AG04450 (cell line): ENCODE measurements around the gene DCAF8. TPM values are rescaled to one million over a fixed set of nuclear protein-coding genes. Genes with fewer than 3 reads are reported as not detected.

ENCODE experiments used
- CTCF ChIA-PET: fragments of 300-600, 350-600 bp; formaldehyde crosslinking; extraction: SDS; loops from one replicate; lab custom pipeline; 2022; ENCODE audit warnings: antibody characterized with exemption, inconsistent platforms; lab: Charles Lee
- POLR2A ChIA-PET: fragments of 350-600 bp; formaldehyde crosslinking; extraction: SDS; loops from one replicate; lab custom pipeline; 2021; ENCODE audit warnings: antibody characterized with exemption, inconsistent platforms; lab: Yijun Ruan, JAX
- DNase-seq: peaks from one replicate; pipeline ENCODE4 v3.0.0-alpha.2; 2011; ENCODE audit warnings: low read depth, low spot score
- H3K27ac ChIP-seq: one replicate; pipeline ENCODE4 v1.5.1; 2012; ENCODE audit warnings: low read depth, low read length, control low read depth
- H3K27me3 ChIP-seq: one replicate; pipeline ENCODE4 v1.6.0; 2012; ENCODE audit warnings: low read length; ENCODE audit not compliant: control insufficient read depth, insufficient read depth
- H3K4me3 ChIP-seq: 2 replicates; pipeline ENCODE4 v1.5.1; 2011; ENCODE audit warnings: mild to moderate bottlenecking, low read depth, low read length, control low read depth
- H3K9me3 ChIP-seq: 2 replicates; pipeline ENCODE4 v1.5.1; 2012; ENCODE audit warnings: low read length; ENCODE audit not compliant: control insufficient read depth, insufficient read depth
- polyA plus RNA-seq: library from polyadenylated mRNA; depleted of rRNA; stranded (reverse); fragments of >200 nt; gene quantifications from 2 replicates; pipeline ENCODE4 v1.2.3, GENCODE V29; 2011
- TF ChIP-seq, protein P1 (sequence below): IDR thresholded peaks from 2 replicates; pipeline ENCODE4 v1.5.1; 2011; ENCODE audit warnings: low read depth, low read length, control low read depth, inconsistent platforms

The DCAF8 gene
- polyA plus RNA-seq, 1 experiment, result 108 TPM

DNA sequence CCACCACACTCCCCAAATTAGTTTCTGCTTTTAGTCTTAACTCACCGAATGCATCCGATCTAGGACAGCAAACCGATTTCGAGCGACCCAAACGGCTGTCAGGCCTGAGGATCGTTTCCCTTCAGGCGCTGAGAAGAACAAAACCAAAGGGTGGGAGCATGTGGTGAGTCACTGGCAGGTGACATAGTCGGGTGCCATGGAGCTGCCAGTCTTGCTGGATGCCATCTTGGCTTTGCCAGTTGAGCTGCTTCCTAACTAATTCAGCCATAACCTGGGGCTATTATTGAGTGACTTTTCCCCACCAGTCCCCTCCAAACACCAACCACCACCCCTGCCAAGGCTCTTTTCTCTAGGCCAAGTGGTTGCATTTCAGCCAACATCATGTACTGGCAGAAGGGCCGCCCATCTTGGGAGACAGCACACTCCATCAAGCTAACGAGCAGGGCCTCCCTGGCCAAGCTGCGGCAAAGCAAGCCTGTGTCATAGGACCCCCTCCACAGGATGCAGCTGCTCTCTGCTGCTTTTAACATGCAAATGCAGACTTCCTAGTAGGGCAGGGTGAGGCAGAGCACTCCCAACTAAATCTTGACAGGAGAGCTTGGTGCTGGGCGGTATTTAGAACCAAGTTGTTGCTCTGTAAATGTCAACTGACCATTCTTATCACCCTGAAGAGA, 44.9 kb upstream of the DCAF8 start:
- no peaks in the 10 kb centered on the region for H3K9me3 ChIP-seq
- H3K27ac ChIP-seq, result peak overlapping the region; percentile 25
- no peak overlapping the region for H3K4me3 ChIP-seq
- TF ChIP-seq, protein P1, sequence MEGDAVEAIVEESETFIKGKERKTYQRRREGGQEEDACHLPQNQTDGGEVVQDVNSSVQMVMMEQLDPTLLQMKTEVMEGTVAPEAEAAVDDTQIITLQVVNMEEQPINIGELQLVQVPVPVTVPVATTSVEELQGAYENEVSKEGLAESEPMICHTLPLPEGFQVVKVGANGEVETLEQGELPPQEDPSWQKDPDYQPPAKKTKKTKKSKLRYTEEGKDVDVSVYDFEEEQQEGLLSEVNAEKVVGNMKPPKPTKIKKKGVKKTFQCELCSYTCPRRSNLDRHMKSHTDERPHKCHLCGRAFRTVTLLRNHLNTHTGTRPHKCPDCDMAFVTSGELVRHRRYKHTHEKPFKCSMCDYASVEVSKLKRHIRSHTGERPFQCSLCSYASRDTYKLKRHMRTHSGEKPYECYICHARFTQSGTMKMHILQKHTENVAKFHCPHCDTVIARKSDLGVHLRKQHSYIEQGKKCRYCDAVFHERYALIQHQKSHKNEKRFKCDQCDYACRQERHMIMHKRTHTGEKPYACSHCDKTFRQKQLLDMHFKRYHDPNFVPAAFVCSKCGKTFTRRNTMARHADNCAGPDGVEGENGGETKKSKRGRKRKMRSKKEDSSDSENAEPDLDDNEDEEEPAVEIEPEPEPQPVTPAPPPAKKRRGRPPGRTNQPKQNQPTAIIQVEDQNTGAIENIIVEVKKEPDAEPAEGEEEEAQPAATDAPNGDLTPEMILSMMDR, result no peak
- CTCF ChIA-PET, result interaction anchor here (1.5 to 5.8 kb wide), 3 partner anchors 15 to 114 kb away, joined by 4 to 43 read pairs (median 5); no protein-coding TSS in a partner anchor
- DNase-seq, result no peak
- H3K27me3 ChIP-seq, result no peaks in the 10 kb centered on the region
- POLR2A ChIA-PET, result no interaction called here

DNA sequence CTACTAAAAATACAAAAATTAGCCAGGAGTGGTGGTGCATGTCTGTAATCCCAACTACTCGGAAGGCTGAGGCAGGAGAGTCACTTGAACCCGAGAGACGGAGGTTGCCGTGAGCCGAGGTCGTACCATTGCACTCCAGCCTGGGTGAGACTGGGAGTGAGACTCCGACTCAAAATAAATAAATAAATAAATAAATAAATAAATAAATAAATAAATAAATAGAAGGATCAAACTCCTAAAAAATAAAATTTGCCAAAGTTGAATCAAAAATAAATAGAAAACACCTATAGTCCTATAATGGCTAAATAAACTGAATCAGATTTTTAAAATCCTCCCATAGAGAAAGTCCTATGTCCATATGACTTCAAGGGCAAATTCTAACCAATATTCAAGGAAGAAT, 37.8 kb upstream of the DCAF8 start:
- CTCF ChIA-PET, result interaction anchor here (5.1 kb wide), 1 partner anchor 8 kb away, joined by 60 read pairs; no protein-coding TSS in a partner anchor
- POLR2A ChIA-PET, result no interaction called here
- DNase-seq, result no peak
- Histone ChIP-seq H3K27ac (no peak overlapping the region), H3K27me3 (no peaks in the 10 kb centered on the region), H3K9me3 (no peaks in the 10 kb centered on the region), H3K4me3 (no peak overlapping the region)
- TF ChIP-seq, protein P1, result no peak

DNA sequence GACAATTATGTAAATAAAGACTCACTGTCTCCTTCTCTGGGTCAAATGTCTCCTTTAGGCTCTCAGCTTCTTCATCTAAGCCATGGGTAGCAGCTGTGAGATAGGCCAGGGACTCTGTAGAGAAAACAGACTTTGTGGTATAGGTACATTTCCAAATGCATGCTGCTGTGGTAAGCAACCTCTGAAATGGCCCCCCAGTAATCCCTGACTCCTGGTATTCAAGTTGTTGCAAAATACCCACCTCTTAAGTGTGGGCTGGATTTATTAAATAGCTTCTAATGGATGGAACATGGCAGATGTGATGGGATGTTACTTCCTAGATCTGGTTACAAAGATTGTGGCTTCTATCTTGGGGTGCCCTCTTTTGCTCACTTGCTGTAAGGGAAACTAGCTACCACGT, 33.7 kb upstream of the DCAF8 start:
- POLR2A ChIA-PET, result no interaction called here
- DNase-seq, result no peak
- Histone ChIP-seq H3K27me3 (no peaks in the 10 kb centered on the region), H3K9me3 (no peaks in the 10 kb centered on the region), H3K27ac (no peak overlapping the region), H3K4me3 (no peak overlapping the region)
- CTCF ChIA-PET, result interaction anchor here (11.5 kb wide), 1 partner anchor 105 kb away, joined by 175 read pairs; the partner anchor contains the start of gene CASQ1
- TF ChIP-seq, protein P1, result no peak

DNA sequence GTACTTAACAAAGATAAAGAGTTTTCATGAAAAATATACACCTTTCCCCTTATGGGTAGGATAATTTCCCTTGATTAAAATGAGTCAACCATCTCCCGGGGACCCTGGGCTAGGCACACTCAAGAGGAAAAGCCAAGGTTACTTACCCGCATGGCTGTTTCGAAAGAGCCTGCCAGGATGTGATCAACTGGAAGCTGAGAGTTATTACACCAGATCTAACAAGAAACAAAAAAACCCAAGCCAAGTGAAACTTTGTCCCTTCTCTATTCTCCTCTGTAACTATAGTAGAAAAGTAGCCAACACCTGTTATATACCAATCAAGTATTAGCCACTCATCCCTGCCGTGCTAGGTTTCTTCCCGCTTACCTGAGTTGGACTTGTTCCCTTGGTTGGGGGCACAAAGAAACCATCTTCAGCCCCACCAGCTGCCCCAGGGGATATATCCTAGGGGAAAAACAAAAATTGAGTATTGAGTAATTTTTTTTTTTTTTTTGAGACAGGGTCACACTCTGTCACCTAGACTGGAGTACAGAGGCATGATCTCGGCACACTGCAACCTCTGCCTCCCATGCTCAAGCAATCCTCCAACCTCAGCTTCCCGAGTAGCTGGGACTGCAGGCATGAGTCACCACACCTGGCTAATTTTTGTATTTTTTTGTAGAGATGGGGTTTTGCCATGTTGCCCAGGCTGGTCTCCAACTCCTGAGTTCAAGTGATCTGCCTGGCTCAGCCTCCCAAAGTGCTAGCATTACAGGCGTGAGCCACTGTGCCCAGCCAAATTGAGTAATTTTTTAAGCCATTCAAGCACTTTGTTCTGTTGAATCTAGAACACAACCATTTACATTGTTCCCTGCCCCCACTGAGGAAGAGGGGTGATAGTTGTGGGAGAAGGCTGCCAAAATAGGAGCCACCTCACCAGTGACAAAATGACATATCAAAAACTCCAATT, 30.9 kb upstream of the DCAF8 start:
- no peak for DNase-seq
- H3K27ac ChIP-seq, result no peak overlapping the region
- TF ChIP-seq, protein P1, result no peak
- no peak overlapping the region for H3K4me3 ChIP-seq
- CTCF ChIA-PET, result interaction anchor here (1.1 to 11.5 kb wide), 23 partner anchors 9 to 257 kb away, joined by 3 to 175 read pairs (median 22); partner anchors contain the start of genes CASQ1 and PEX19
- no peaks in the 10 kb centered on the region for H3K9me3 ChIP-seq
- POLR2A ChIA-PET, result no interaction called here
- no peaks in the 10 kb centered on the region for H3K27me3 ChIP-seq
